GM23338 (cell line): Measurements from ENCODE around the gene COBL. TPM values are rescaled to one million over a fixed set of nuclear protein-coding genes. Genes with fewer than 3 reads are reported as not detected.

Experiments used
- ATAC-seq: fragments of 200-7000 bp; cut with Tn5 transposase; 3 replicates; pipeline ENCODE4 v1.9.1; 2020
- DNase-seq: peaks from one replicate; pipeline ENCODE4 v3.0.0-alpha.2; 2015; ENCODE audit warnings: low spot score
- H2AFZ ChIP-seq: fragments of 200-600 bp; sonication (generic); 2 replicates; pipeline ENCODE4 v1.8.0; 2016; ENCODE audit warnings: antibody characterized with exemption, mild to moderate bottlenecking, moderate library complexity
- H3F3A ChIP-seq: fragments of 200-600 bp; sonication (generic); replicated peaks from 2 replicates; pipeline ENCODE4 v1.8.0; 2017; ENCODE audit warnings: antibody characterized with exemption, mixed run types, low read depth
- H3K27ac ChIP-seq: fragments of 200-600 bp; sonication (generic); 2 replicates; pipeline ENCODE4 v1.6.1; 2016; ENCODE audit warnings: low read depth
- H3K27me3 ChIP-seq: fragments of 200-600 bp; sonication (generic); 2 replicates; pipeline ENCODE4 v1.8.0; 2016; ENCODE audit warnings: mild to moderate bottlenecking, mixed run types, moderate library complexity; ENCODE audit not compliant: insufficient read depth
- H3K36me3 ChIP-seq: fragments of 200-600 bp; sonication (generic); 2 replicates; pipeline ENCODE4 v1.8.0; 2016; ENCODE audit warnings: mild to moderate bottlenecking; ENCODE audit not compliant: insufficient read depth
- H3K4me1 ChIP-seq: fragments of 200-600 bp; sonication (generic); 2 replicates; pipeline ENCODE4 v1.8.0; 2016; ENCODE audit warnings: mild to moderate bottlenecking, moderate library complexity; ENCODE audit not compliant: insufficient read depth
- H3K4me2 ChIP-seq: fragments of 200-600 bp; sonication (generic); 2 replicates; pipeline ENCODE4 v1.7.1; 2017; ENCODE audit warnings: mixed run types
- H3K4me3 ChIP-seq: fragments of 200-600 bp; sonication (generic); 2 replicates; pipeline ENCODE4 v1.6.1; 2016; ENCODE audit warnings: mixed run types
- H3K79me2 ChIP-seq: fragments of 200-600 bp; sonication (generic); replicated peaks from 2 replicates; pipeline ENCODE4 v1.8.0; 2017; ENCODE audit warnings: mild to moderate bottlenecking; ENCODE audit not compliant: insufficient read depth
- H3K9me2 ChIP-seq: fragments of 200-600 bp; sonication (generic); 2 replicates; pipeline ENCODE4 v1.8.0; 2017; ENCODE audit not compliant: insufficient read depth
- H4K20me1 ChIP-seq: fragments of 200-600 bp; sonication (generic); replicated peaks from 2 replicates; pipeline ENCODE4 v1.8.0; 2017; ENCODE audit warnings: mild to moderate bottlenecking; ENCODE audit not compliant: insufficient read depth
- H3K27ac Mint-ChIP-seq: 2 replicates; pipeline ENCODE4 v1.8.0; 2020; ENCODE audit warnings: inconsistent platforms, mild to moderate bottlenecking, moderate library complexity, mixed read lengths
- H3K27me3 Mint-ChIP-seq: 3 replicates; pipeline ENCODE4 v1.8.0; 2022; ENCODE audit warnings: low read depth, mild to moderate bottlenecking, moderate library complexity, mixed read lengths, inconsistent platforms; ENCODE audit not compliant: insufficient read depth, poor library complexity
- H3K36me3 Mint-ChIP-seq: 3 replicates; pipeline ENCODE4 v1.8.0; 2021; ENCODE audit warnings: low read depth, mild to moderate bottlenecking, inconsistent platforms, moderate library complexity, mixed read lengths
- H3K4me1 Mint-ChIP-seq: 3 replicates; pipeline ENCODE4 v1.8.0; 2020; ENCODE audit warnings: mild to moderate bottlenecking, inconsistent platforms, mixed read lengths
- H3K4me3 Mint-ChIP-seq: 3 replicates; pipeline ENCODE4 v1.8.0; 2021; ENCODE audit warnings: moderate library complexity, mild to moderate bottlenecking, inconsistent platforms, mixed read lengths
- H3K9me3 Mint-ChIP-seq: 3 replicates; pipeline ENCODE4 v1.8.0; 2020; ENCODE audit warnings: moderate library complexity, mild to moderate bottlenecking, inconsistent platforms, mixed read lengths
- CREB1 ChIP-seq: fragments of 250-450 bp; sonication (Bioruptor Pico); IDR thresholded peaks from 2 replicates; pipeline ENCODE4 v1.5.0; 2020; ENCODE audit warnings: low read depth, mild to moderate bottlenecking, moderate library complexity
- CTCF ChIP-seq, 2 experiments: fragments of 200-600 bp in 1 of 2; sonication (generic) in 1 of 2; conservative IDR thresholded peaks; 2 replicates each; pipeline versions ENCODE4 v1.5.1 to v1.6.1; 2016 to 2017; ENCODE audit warnings: antibody characterized with exemption in 2 of 2, low read depth in 2 of 2, mild to moderate bottlenecking in 2 of 2, moderate library complexity in 1 of 2
- ETS1 ChIP-seq: IDR thresholded peaks from 2 replicates; pipeline ENCODE4 v1.6.1; 2016; ENCODE audit warnings: antibody characterized with exemption
- EZH2 ChIP-seq: fragments of 200-600 bp; sonication (generic); IDR thresholded peaks from one replicate; pipeline ENCODE4 v1.8.0; 2017; ENCODE audit warnings: antibody characterized with exemption, mild to moderate bottlenecking, low read depth; ENCODE audit not compliant: unreplicated experiment
- EZH2phosphoT487 ChIP-seq: fragments of 200-600 bp; sonication (generic); IDR thresholded peaks from one replicate; pipeline ENCODE4 v1.8.1; 2018; ENCODE audit warnings: antibody characterized with exemption; ENCODE audit not compliant: unreplicated experiment
- JUNB ChIP-seq: IDR thresholded peaks from one replicate; pipeline ENCODE4 v1.6.1; 2016; ENCODE audit warnings: antibody characterized with exemption; ENCODE audit not compliant: unreplicated experiment
- NANOG ChIP-seq: IDR thresholded peaks from 2 replicates; pipeline ENCODE4 v1.6.1; 2016; ENCODE audit warnings: antibody characterized with exemption, borderline replicate concordance
- POLR2AphosphoS5 ChIP-seq: IDR thresholded peaks from 2 replicates; pipeline ENCODE4 v1.6.1; 2016; ENCODE audit warnings: antibody characterized with exemption, low read depth
- REST ChIP-seq: IDR thresholded peaks from one replicate; pipeline ENCODE4 v1.6.1; 2018; ENCODE audit warnings: antibody characterized with exemption; ENCODE audit not compliant: unreplicated experiment
- STAT1 ChIP-seq: IDR thresholded peaks from one replicate; pipeline ENCODE4 v1.6.1; 2016; ENCODE audit warnings: antibody characterized with exemption; ENCODE audit not compliant: unreplicated experiment
- ZNF114 ChIP-seq: fragments of 250-450 bp; sonication (Bioruptor Pico); IDR thresholded peaks from 2 replicates; pipeline ENCODE4 v1.5.0; 2020; ENCODE audit warnings: mild to moderate bottlenecking, moderate library complexity
- ZNF331 ChIP-seq: fragments of 250-450 bp; sonication (Bioruptor Pico); IDR thresholded peaks from 2 replicates; pipeline ENCODE4 v1.5.0; 2020; ENCODE audit warnings: low read depth, mild to moderate bottlenecking, moderate library complexity
- ZNF462 ChIP-seq: fragments of 250-450 bp; sonication (Bioruptor Pico); IDR thresholded peaks from 2 replicates; pipeline ENCODE4 v1.5.0; 2020; ENCODE audit warnings: mild to moderate bottlenecking, moderate library complexity
- polyA plus RNA-seq: library from polyadenylated mRNA; unstranded; fragments of >200 nt; fragmentation: Nextera tagmentation; extraction: Ambion mirVana; gene quantifications from 2 replicates; pipeline ENCODE4 v1.2.1, GENCODE V29; 2016
- total RNA-seq: library from RNA; depleted of rRNA; stranded (reverse); fragments of >200 nt; shearing (Covaris generic); gene quantifications from 2 replicates; pipeline ENCODE4 v1.2.3, GENCODE V29; 2014

COBL gene
- total and polyA plus RNA-seq, 2 experiments from 2014 or later, result 18.3 to 51.9 TPM

GRCh38 chr7:51080216-51080615, 236.4 kb downstream of the COBL start:
- peaks cover 53% of the 10 kb centered on the region for H3K4me1 Mint-ChIP-seq
- TF ChIP-seq CTCF (conservative IDR thresholded peaks at IDR 0.05; ENCODE audit: low read depth in 2 of 2) (no peak), JUNB (no peak), STAT1 (no peak), EZH2phosphoT487 (no peak), ETS1 (no peak), CREB1 (CRISPR knock-in tag) (no peak), ZNF331 (no peak), POLR2AphosphoS5 (no peak), ZNF462 (CRISPR knock-in tag) (no peak), REST (no peak), EZH2 (no peak), ZNF114 (no peak), NANOG (no peak)
- Histone ChIP-seq H3K9me2 (no peaks in the 10 kb centered on the region; the same call in 1 of the 2 replicates), H3K4me2 (peak overlapping the region; percentile 55), H3K27ac (peak overlapping the region; percentile 94), H3K36me3 (no peaks in the 10 kb centered on the region), H3K27me3 (no peaks in the 10 kb centered on the region), H3F3A (peaks cover 5% of the 10 kb centered on the region; the same call in 1 of the 2 replicates), H3K79me2 (no peaks in the 10 kb centered on the region), H2AFZ (no peak overlapping the region), H4K20me1 (no peaks in the 10 kb centered on the region), H3K4me3 (peak overlapping the region; percentile 32; the same call in 1 of the 2 replicates), H3K4me1 (peaks cover 30% of the 10 kb centered on the region)
- ATAC-seq (no peak), DNase-seq (no peak)
- H3K9me3 Mint-ChIP-seq, result no peaks in the 10 kb centered on the region
- peak overlapping the region; percentile 42; the same call in 1 of the 3 replicates for H3K4me3 Mint-ChIP-seq
- H3K36me3 Mint-ChIP-seq, result peaks cover 29% of the 10 kb centered on the region
- H3K27ac Mint-ChIP-seq, result peak overlapping the region; percentile 90
- H3K27me3 Mint-ChIP-seq, result peaks cover 3% of the 10 kb centered on the region
